Ovary (tissue), 3 donors: ENCODE results near the gene KANK3.

Experiments
- CTCF ChIP-seq, 3 donors: fragments of 450-650 bp in 2 of 3; fragments of 200-600 bp in 1 of 3; IDR thresholded peaks; one replicate each; pipeline versions ENCODE4 v1.5.1 to v1.8.0; 2016 to 2022; ENCODE audit warnings: antibody characterized with exemption in 3 of 3, mild to moderate bottlenecking in 1 of 3
- EP300 ChIP-seq: sonication (generic); formaldehyde crosslinking; IDR thresholded peaks from one replicate; pipeline ENCODE4 v1.6.1; 2017; ENCODE audit warnings: antibody characterized with exemption
- POLR2A ChIP-seq: fragments of 450-650 bp; IDR thresholded peaks from one replicate; pipeline ENCODE4 v1.6.1; 2017; ENCODE audit warnings: antibody characterized with exemption, mild to moderate bottlenecking, moderate library complexity
- donor health status: DM: no; HTN: no; CAD: no.

GRCh38 chr19:8333767-8334457, 9.2 kb downstream of the KANK3 start:
- TF ChIP-seq POLR2A (no peak), CTCF (IDR thresholded peaks at IDR 0.05) (no peak), EP300 (no peak)
